HG02970 (cell line): ENCODE results near the gene BMPR1A.
"Not testable (repeated sequence)": the region's sequence is repeated elsewhere in the genome, so short reads cannot be mapped to it uniquely, and the experiment has no call there.

ENCODE experiments used
- ATAC-seq: cut with Tn5 transposase; IDR thresholded peaks from one replicate; pipeline ENCODE4 v1.9.1; 2021; ENCODE audit warnings: mild to moderate bottlenecking, moderate library complexity, moderate number of reproducible peaks; ENCODE audit not compliant: unreplicated experiment, low FRiP score

The BMPR1A gene

DNA sequence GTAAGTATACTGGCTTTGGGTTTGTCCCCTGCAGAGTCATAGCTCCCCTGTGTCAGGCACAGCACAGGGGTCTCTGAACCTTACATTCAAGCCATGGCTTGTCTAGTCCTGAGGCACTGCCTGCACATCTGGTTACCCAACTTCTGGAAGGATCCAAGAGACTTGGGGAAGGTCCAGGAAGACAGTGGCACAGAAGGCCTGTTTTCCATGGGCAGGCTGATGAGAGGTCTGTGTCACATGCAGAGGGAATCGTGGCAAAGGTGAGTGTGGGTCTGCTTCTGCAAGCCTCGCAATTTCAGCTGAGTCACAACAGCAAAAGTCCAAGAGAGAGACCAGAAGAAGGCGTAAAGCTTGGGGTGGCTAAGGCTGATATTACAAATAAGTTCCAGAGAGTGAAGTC, 28.4 kb upstream of the BMPR1A start:
- ATAC-seq = no peak

DNA sequence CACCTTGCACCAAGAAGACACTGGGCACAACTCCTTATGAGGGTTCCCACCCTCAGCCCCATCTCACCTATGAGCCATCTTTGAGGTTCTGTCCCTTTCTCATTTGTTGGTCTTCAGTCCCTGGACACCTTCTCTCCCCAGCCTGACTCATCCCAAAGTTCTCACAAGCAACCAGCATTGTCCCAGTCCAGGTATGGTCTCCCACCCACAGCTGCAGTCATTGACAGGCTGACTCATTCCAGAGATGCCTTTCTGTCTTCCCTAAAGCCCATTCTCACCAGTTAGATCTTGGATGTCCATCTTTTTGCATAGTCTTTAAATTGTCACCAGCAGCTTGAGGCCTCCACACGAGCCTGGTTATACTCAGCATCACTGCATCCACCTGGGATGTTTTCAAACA, 26.7 kb upstream of the BMPR1A start:
- no peak for ATAC-seq

DNA sequence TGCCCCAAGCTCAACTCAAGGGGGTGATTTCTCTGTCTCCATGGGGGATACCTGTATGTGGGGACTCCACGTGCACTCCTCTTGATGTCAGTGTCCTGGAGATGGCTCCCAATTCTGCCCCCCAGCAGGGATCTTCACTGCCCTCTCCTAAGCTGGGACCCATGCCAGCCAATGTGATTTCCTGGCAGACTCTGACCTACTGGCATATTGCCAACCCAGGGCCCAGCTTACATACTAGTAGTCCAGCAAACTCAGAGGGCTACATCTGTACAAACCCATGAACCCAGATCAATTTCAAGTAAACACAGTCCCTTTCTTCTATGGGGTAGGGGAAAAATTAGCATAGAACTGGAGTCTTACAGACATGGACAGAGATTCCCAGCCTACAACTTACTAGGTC, 26.2 kb upstream of the BMPR1A start:
- ATAC-seq = no peak

DNA sequence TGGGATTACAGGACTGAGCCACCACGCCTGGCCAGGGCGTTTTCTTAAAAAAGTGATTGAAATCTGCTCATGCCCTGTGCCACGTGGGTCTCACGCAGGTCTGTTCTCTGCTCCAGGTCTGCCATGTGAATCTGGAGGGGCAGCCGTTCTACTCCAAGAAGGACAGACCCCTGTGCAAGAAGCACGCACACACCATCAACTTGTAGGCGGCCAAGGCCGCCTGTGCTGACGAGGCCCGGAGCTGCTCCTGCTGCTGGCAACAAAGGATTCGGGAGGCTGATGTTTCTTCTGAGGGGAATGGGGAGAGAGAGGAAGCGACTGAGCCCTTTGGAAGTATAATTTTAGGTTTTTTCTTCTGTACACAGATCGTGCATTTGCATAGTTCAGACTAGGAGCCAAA, 23.6 kb upstream of the BMPR1A start:
- ATAC-seq = no peak

DNA sequence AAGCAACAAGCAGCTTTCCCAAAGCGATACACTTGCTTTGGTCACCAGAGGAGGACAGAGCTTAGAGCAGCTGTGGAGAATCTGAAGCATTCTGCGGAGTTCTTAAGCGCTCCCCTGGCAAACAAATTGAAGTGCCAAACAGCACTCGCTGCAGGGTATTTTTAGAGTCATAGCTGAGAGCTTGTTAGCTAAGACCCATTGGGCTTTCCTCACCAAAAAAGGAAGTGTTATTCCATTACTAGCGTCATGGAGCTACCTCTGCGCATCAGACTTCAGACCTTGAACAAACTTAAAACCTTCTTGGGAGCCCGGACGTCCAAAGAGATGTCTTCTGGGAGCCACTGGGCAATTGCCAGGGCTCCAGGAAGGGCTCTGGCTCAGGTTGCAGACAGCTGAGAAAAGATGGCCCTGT, 23.2 kb upstream of the BMPR1A start:
- no peak for ATAC-seq

DNA sequence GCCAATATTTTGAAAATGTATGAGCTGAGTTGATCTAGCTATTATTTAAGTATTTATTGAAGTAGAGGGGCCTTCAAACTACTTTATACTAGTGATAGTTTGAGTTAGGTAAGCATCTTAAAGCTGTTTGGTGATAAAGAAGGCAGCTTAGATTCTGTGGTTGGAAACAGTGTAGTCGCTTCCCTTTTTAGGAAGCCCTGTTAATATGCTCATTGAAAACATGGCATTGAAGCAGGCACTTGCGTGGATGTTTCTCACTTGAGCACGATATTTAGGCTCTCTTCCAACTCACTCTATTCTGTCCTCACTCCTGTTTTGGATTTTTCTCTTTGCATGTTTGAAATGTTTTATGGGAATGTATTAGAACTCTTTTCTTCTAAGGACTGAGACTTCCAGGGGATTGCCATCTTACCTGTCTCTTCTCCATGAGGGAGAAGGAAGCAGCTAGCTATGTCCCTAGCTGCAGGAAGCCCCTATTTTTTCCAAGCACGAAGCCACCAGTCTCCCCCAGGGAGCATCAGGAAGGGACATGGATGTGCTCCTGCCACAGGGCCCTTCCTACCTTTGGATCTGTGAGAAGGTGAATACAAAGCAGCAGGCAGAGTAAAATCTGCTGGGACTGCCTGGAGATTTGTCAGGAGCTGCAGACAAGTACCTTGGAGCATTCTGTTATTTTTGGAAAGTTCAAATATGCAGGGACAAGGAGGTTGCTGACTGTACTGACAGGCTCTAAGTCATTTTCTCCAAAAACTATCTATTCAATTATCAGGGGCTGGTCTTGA, 22.0 kb upstream of the BMPR1A start:
- ATAC-seq = no peak

DNA sequence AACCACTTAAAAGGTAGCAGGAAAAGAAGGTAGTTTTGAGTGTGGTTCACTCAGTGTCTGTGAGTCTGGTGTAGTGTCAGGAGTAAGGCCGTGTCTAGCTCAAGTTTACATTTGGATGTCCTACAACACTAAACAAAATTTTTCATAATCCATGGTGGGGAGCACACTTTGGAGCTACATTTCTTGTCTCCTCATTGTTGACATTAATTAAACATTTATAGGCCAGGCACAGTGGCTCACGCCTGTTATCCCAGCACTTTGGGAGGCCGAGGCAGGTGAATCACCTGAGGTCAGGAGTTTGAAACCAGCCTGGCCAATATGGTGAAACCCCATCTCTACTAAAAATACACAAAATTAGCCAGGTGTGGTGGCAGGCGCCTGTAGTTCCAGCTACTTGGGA, 21.1 kb upstream of the BMPR1A start:
- not testable (repeated sequence) for ATAC-seq

DNA sequence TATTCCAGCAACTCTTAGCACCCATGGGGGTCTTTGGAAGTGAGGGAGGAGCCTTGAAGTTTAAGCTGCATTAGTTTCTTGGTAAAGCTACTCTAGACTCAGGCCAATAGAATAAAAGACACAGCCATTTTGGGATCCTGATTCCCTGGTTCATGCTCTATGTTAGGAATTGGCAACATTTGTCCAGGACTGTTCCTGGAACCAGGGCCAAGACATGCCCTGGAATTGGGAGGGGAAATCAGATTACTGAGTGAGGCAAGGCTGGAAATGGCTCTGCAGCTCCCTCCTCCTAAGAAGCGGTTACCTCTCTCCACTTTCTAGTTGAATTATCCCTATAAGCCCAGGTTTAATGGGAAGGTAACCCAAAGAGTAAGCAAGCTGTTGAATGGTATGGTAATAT, 14.2 kb upstream of the BMPR1A start:
- ATAC-seq = no peak

DNA sequence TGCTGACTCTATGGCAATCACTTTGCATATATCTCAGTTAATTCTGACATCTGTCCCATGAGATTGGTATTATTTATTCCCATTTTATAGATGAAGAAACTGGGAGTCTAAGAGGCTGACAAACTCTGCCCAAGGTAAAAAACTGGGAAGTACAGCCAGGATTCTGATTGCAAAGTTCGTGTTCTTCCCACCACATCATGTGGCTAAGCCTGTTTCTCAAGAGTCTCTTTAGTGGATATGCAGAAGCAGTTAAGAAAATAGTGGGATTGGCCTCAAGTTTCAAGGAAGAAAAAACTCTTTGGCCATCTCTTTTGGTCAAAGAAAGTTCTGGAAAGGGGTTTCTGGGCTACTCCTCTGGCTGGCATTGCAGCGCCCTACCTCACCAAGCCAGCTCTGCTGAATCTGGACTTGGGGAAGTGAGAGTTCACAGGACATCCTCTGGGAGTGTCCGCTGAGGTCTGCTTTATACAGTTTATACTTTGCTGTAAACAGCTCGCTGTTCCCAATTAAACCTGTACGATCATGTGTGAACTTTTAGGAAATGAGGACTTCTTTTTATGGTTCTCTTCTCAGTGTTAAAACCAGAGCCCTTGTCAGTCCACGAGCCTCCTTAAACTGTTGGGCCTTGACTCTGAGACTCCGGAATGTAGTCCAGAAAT, 12.2 kb upstream of the BMPR1A start:
- ATAC-seq = no peak

DNA sequence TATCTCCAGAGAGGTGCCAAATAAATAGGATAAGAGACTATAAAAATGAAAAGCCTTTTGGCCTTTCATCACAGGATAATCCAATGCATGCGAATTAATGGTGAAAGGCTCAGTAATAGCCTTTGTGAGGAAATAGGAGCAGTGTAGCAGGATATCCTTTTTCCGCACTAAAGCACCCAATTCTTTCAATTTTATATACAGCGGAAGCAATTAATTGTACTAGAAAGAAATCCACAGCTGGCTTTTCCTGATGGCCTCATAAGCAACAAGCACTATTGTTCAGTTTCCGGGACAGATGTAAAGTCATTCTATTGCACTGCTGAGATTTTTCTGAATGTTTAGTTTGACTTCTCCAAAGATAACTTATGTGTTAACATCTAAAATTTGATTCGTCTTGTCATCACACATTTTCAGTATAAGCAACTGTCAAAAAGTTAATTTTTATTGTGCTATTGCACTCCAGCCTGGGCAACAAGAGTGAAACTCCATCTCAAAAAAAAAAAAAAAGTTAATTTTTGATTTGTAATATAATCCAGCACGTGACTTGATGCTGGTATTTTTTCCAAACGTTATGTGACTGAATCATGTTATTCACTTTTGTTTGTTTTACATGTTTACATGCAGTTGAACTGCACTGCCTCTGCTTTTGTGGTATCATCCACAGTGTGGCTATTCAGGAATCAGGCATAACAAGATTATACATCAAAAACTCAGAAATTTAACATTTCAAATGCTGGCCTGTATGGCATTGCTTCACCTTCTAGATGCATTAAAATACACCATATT, 8.4 kb upstream of the BMPR1A start:
- no peak for ATAC-seq

DNA sequence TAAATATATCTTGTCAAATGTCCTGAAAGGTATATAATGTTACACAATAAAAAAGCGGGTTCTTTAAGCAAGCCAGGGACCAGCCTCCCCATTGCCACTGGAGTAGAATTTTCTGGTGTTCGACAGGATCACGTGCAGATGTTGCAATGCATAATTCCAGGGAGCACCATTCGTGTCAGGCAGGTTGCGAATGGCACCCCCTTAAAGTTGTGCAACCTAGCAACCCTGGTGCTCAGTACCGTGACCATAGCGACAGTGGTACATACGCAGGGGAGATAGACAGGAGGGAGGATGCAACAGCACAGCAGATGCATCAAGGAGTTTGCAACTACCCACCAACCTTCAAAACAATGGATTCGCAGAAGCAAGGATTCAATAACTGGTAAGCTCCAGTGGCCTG, 6.6 kb upstream of the BMPR1A start:
- no peak for ATAC-seq

DNA sequence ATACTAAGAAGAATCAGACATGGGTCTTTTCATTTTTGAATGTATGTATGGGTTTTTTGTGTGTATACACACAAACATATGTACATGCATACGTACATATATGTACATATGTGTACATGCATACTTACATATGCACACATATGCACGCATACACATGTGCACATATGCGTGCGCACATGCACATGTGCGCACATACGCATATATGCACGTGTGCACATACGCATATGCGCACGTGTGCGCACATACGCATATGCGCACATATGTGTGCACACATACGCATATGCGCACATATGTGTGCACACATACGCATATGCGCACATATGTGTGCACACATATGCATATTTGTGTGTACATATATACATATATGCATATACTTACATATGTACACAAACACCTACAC, 4.9 kb upstream of the BMPR1A start:
- ATAC-seq = no peak

DNA sequence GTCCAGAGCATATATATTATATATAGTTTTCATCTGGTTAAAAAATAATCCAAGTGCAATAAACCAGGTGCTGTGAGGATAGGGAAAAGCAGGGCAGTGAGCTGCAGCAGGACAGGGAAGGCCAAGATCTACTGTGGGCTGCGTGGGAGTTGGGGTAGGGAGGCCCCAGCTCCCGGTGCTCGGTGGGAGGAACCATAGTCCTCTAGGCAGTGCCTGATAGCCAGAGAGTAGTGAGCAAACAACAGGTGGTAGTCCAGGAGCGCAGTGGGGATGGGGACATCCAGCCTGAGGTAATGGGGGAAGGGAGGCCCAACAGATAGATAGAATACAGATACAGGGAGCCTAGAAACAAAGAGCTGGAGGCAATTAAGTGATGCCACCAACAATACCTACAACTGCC, 4.1 kb upstream of the BMPR1A start:
- ATAC-seq = no peak

DNA sequence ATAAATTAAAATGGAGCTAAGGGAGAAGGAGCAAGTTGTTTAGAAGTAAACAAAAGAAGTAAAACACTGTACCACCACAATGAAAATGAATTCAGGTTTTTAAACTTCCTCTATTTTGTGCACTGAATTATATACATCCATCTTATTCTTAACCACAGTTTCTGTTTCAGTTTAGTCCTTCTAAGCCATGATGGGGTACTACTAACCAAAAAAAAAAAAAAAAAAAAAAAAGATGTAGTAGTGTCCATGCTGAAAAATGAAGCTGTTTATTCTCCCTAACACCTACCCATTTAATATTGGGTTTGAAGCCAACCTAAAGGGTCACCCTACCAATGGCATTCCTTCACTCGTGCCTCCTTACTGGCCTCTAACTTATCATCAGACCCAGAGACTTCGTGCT, 3.4 kb upstream of the BMPR1A start:
- no peak for ATAC-seq

DNA sequence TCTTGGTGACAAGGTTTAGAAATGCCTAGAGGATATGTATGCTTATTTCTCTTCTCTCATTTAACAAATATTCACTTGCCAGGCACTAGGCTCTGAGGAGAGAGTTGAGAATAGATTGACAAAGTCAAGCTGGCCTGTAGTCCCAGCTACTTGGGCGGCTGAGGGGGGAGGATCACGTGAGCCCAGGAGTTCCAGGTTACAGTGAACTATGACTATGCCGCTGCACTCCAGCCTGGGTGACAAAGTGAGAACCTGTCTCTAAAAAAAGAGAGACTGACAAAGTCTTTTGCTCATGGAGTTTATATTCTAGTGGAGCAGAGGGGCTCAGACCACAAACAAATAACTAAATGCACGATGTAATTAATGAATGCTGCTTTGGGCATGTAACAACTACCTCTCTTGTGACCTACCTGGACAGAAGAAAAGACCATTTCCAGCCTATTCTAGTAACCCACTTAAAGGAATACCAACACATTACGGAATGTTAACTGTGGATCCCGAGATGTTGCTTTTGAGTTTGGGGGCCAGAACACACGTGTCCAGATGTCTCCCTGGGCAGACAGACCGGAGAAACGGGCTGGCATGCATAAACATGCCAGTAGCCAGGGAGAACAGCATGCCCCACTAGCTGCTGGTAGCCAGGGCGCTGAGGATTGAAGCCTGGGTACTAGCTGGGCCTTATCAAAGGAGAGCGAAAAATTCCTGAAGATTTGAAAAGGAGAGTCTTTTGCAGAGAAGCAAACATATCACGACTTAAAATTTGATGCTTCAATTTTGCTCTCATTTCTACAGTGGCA, 2.6 kb upstream of the BMPR1A start:
- ATAC-seq = no peak

DNA sequence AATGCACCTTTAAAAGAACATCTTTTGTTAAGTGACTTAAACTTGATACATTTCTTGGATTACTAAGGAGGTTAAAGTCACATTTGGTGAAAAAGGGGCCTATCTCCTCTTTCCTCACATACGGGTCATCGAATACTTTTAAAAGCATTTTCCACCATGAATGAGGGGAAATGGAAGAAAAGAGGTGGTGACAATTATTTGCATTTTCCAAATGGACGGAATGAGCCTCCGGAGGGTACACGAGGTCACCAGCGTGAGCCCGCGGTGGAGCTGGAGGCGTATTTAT, 1.0 kb upstream of the BMPR1A start:
- ATAC-seq = no peak

DNA sequence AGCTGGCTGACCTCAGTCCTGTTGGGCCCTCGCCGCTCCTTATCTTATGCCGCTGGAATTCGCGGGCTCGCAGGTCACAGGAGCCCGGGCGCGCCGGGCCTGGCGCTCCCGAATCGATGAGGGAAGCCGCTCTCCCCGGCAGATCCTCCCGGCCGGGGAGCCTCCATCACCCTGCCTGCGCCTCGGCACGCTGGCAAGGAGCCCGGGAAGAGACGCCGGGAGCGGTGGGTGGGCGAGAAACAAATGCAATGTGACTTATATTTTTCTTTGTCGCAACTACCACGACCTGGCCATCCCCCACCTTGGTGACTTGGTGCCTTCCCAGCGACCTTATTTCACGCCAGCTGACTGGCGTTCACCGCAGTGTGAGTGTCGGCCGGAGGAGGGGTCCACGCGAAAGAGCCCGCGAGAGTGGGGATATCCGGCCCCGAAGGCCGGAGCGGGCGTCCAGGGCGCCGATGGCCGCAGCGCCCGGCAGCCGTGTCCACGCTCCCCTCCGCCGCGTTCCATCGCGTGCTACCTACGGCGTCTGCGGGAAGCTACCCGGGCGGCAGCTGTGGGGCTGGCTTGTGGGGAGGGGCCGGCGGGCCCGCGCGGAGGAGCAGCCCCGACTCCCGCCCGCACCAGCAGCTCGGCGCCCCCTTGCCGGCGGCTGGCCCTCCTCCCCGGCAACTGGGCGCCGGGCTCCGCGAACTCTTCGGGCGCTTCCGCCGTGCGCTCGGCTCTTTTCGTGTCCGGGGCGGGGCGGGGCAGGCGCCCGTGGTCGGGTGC, 494 bp upstream of the BMPR1A start:
- peak; percentile 78 for ATAC-seq

DNA sequence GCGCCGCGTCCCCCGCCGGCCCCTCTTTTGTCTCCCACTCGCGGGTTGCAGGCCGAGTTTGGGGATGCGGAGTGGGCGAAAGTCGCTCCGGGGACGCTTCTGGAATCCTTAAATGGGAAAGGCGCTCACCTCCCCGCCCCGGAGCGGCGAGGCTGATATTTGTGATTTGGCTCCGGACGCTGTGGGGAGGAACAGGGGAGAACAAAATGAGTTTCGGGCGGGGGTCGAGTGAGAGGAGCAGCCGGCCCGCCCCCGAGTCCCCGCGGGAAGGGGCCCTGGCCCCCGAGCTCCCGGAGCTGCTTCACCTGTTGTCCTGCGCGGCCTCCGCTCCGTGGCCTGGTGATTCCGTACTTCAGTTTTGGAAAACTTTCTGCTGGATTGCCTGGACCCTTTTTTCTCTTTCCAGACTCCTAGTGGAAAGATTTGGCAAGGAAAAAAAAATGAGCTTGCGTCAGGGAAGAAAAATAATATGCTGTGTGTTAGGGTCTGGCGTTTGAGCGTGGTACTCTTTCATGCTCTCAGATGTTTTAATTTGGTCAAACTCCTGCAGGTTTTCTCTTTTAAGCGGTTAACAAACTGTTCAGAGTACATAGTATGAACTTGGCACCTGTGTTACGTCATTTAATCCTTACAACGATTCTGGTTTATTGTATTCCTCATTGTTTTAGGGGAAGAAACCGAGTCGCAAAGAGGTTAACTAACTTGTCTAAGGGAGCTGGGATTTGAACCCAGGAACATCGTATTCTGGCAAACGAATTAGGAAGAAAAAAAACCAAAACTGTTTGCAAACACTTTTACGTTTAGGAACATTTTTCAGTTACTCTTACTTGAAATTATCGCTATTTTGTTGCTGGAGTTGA, 924 bp downstream of the BMPR1A start:
- no peak for ATAC-seq
